HL-60 (cell line): Measurements from ENCODE around the gene NRP2.

Source experiments
- DNase-seq, 2 experiments: peaks; one replicate each; pipeline ENCODE4 v3.0.0-alpha.2; 2010 to 2020; ENCODE audit warnings: low read depth in 1 of 2, low spot score in 1 of 2
- H3K27ac ChIP-seq: fragments of 250-450 bp; sonication (Bioruptor Pico); replicated peaks from 2 replicates; pipeline ENCODE4 v1.5.1; 2020; ENCODE audit warnings: mild to moderate bottlenecking, moderate library complexity
- H3K27me3 ChIP-seq: fragments of 250-450 bp; sonication (Bioruptor Pico); 2 replicates; pipeline ENCODE4 v1.5.1; 2021; ENCODE audit warnings: mild to moderate bottlenecking, moderate library complexity; ENCODE audit not compliant: insufficient read depth, poor library complexity, severe bottlenecking
- H3K4me3 ChIP-seq: replicated peaks from 2 replicates; pipeline ENCODE4 v1.5.1; 2011; ENCODE audit warnings: mild to moderate bottlenecking, control low read depth, low read length; ENCODE audit not compliant: insufficient read depth
- GABPA ChIP-seq: IDR thresholded peaks from 2 replicates; pipeline ENCODE4 v1.6.1; 2012; ENCODE audit warnings: low read depth
- POLR2AphosphoS5 ChIP-seq: IDR thresholded peaks from 2 replicates; pipeline ENCODE4 v1.6.1; 2012; ENCODE audit warnings: low read depth
- SPI1 ChIP-seq: IDR thresholded peaks from 2 replicates; pipeline ENCODE4 v1.6.1; 2012; ENCODE audit warnings: low read depth, mild to moderate bottlenecking, borderline replicate concordance
- TF ChIP-seq, protein P1 (sequence below): IDR thresholded peaks from one replicate; pipeline ENCODE4 v1.5.1; 2011; ENCODE audit warnings: low read length, control low read depth, inconsistent platforms; ENCODE audit not compliant: insufficient read depth
- TF ChIP-seq, protein P2 (sequence below): IDR thresholded peaks from 2 replicates; pipeline ENCODE4 v1.6.1; 2012; ENCODE audit warnings: low read depth; ENCODE audit not compliant: insufficient replicate concordance

The NRP2 gene

DNA sequence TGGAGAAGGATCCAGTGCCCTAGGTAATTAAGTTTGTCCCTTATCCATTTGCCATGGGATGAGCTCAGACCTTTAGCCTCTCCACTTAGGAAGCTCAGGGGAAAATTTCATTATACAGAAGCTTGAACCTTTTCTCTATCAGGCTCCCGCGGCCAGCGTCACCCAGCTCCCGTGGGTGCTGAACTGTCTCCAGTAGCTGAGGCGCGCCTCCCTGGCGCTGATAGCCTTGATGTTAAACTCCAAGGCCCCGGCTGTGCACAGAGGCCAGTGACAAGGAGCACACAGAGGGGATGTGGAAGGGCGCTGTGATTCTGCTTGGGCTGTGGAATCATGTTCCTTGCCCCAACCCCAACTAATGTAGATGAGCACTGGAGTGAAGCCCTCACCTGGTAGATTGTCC lies 50.8 kb downstream of the NRP2 start:
- no peak for DNase-seq
- no peaks in the 10 kb centered on the region for H3K27me3 ChIP-seq
- no peak overlapping the region for H3K4me3 ChIP-seq
- TF ChIP-seq, protein P1, sequence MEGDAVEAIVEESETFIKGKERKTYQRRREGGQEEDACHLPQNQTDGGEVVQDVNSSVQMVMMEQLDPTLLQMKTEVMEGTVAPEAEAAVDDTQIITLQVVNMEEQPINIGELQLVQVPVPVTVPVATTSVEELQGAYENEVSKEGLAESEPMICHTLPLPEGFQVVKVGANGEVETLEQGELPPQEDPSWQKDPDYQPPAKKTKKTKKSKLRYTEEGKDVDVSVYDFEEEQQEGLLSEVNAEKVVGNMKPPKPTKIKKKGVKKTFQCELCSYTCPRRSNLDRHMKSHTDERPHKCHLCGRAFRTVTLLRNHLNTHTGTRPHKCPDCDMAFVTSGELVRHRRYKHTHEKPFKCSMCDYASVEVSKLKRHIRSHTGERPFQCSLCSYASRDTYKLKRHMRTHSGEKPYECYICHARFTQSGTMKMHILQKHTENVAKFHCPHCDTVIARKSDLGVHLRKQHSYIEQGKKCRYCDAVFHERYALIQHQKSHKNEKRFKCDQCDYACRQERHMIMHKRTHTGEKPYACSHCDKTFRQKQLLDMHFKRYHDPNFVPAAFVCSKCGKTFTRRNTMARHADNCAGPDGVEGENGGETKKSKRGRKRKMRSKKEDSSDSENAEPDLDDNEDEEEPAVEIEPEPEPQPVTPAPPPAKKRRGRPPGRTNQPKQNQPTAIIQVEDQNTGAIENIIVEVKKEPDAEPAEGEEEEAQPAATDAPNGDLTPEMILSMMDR, result no peak
- TF ChIP-seq POLR2AphosphoS5 (no peak), GABPA (no peak), SPI1 (no peak)
- TF ChIP-seq, protein P2, sequence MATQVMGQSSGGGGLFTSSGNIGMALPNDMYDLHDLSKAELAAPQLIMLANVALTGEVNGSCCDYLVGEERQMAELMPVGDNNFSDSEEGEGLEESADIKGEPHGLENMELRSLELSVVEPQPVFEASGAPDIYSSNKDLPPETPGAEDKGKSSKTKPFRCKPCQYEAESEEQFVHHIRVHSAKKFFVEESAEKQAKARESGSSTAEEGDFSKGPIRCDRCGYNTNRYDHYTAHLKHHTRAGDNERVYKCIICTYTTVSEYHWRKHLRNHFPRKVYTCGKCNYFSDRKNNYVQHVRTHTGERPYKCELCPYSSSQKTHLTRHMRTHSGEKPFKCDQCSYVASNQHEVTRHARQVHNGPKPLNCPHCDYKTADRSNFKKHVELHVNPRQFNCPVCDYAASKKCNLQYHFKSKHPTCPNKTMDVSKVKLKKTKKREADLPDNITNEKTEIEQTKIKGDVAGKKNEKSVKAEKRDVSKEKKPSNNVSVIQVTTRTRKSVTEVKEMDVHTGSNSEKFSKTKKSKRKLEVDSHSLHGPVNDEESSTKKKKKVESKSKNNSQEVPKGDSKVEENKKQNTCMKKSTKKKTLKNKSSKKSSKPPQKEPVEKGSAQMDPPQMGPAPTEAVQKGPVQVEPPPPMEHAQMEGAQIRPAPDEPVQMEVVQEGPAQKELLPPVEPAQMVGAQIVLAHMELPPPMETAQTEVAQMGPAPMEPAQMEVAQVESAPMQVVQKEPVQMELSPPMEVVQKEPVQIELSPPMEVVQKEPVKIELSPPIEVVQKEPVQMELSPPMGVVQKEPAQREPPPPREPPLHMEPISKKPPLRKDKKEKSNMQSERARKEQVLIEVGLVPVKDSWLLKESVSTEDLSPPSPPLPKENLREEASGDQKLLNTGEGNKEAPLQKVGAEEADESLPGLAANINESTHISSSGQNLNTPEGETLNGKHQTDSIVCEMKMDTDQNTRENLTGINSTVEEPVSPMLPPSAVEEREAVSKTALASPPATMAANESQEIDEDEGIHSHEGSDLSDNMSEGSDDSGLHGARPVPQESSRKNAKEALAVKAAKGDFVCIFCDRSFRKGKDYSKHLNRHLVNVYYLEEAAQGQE, result no peak
- no peak overlapping the region for H3K27ac ChIP-seq

DNA sequence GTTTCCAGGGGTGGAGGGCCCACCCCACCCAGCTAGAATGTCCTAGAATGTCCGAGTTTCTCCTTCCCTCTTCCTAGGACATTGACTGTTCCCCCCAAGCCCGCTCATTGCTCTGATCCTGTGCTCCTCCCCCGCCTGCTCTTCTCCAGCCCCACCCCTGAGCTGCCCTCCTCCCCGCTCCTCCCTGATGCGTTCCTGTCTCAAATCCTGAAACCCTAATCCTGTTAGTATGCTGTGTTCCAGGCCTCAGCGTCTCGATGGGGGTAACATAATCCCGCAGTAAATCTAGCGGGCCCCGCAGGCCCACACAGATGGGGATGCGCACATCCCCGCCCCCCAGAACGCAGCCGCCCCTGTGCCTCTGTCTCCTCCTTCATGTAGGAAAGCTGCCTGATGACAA lies 51.3 kb downstream of the NRP2 start:
- TF ChIP-seq, protein P2, result no peak
- no peak for TF ChIP-seq POLR2AphosphoS5
- H3K27me3 ChIP-seq, result no peaks in the 10 kb centered on the region
- no peak overlapping the region for H3K4me3 ChIP-seq
- no peak overlapping the region for H3K27ac ChIP-seq
- DNase-seq, result no peak

DNA sequence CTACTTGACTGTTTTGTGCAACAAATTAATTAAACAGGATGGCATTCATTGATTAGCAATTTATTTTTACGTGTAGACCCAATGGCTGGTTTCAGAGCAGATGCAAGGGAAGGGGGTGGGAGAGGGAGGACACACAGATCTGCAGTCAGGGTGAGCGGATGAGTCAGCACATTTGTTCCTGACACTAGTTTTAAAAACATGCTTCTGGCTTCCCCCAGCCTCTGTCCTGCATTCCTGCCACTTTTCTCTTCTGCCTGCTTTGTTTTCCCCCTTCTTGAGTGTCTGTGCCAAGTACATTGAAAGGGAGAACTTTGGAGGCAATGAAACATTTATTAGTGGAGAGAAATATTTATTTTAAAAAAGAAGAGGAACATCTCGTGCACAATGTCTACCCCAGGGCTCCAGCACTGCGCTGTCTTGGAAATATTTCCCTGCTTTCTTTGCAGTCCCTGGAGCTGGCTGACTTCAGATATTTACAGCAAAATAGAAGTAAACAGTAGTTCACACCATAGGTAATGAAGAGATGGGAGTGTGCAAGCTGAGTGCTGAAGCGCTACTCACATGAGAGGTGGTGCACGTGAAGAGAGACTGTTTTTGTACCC lies 52.2 kb downstream of the NRP2 start:
- Histone ChIP-seq H3K27ac (no peak overlapping the region), H3K4me3 (no peak overlapping the region), H3K27me3 (no peaks in the 10 kb centered on the region)
- TF ChIP-seq, protein P2, result no peak
- no peak for TF ChIP-seq GABPA
- TF ChIP-seq, protein P1, result no peak
- no peak for TF ChIP-seq POLR2AphosphoS5
- no peak for TF ChIP-seq SPI1
- no peak for DNase-seq
